ENCODE results near the gene SHANK2.

The SHANK2 gene

DNA sequence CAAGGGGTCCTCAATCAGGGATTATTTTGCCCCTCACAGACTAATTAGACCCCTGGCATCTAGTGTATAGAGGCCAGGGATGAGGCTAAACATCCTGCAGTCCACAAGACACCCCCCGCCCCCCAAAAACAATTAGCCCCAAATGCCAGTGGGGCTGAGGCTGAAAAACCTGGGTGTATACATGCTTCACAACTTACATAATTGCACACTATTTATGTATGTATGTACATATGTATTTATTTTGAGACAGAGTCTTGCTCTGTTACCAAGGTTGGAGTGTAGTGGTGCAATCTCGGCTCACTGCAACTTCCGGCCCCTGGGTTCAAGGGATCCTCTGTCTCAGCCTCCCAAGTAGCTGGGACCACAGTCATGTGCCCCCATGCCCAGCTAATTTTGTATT is 28.8 kb upstream of the SHANK2 start:
- TF ChIP-seq, protein P1, sequence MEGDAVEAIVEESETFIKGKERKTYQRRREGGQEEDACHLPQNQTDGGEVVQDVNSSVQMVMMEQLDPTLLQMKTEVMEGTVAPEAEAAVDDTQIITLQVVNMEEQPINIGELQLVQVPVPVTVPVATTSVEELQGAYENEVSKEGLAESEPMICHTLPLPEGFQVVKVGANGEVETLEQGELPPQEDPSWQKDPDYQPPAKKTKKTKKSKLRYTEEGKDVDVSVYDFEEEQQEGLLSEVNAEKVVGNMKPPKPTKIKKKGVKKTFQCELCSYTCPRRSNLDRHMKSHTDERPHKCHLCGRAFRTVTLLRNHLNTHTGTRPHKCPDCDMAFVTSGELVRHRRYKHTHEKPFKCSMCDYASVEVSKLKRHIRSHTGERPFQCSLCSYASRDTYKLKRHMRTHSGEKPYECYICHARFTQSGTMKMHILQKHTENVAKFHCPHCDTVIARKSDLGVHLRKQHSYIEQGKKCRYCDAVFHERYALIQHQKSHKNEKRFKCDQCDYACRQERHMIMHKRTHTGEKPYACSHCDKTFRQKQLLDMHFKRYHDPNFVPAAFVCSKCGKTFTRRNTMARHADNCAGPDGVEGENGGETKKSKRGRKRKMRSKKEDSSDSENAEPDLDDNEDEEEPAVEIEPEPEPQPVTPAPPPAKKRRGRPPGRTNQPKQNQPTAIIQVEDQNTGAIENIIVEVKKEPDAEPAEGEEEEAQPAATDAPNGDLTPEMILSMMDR (IDR thresholded peaks at IDR 0.05): no peak

DNA sequence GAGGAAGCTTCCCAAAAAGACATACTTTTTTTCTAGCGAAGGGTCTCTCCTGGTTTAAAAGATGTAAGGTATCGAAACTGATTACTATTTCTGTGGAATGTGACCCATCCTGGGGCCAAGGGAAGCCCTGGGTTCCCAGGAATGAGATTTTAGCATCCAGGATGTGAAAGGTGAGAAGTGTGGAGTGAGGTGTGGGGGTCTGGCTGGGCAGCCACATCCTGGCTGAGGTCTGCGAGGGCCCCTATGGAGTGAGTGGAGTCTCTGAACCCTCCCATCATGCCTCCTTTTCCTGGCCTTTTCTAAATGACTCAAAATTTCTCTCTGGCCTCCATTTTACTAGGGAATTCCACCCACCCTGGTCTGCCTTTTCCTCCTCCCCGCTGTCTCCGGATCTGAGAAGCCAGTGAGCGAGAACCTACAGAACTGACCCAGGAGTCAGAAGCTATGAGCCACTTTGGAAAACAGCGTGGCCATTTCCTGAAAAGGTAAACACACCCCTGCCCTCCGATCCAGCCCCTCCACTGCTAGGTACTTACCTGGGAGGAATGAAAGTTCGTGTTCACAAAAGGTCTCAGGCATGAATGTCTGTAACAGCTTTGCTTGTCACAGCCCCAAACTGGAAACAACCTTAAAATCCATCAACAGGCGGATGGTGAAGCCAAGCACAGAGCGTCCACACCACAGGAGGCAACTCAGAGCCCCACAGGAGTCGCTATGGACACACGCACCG is 27.7 kb upstream of the SHANK2 start:
- TF ChIP-seq, protein P1 (IDR thresholded peaks at IDR 0.05): no peak

DNA sequence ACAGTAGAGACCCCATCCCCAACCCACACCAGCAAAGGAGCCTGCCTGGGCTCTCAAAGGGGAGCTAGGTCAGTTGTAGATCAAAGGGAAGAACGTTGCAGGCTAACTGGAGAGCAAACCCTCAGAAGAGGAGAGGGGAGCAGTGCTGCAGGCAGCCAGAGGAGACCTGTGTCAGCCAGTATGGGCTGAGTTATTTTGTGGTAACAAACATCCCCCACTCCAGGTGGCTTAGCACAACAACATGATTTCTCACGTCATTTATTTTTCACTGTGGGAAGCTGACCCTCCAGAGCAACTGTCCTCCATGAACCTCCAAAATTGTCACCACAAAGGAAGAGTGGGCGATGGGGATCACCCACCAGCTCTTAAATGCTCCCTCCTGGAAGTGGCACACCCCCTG is 19.8 kb upstream of the SHANK2 start:
- TF ChIP-seq, protein P1 (IDR thresholded peaks at IDR 0.05): no peak

DNA sequence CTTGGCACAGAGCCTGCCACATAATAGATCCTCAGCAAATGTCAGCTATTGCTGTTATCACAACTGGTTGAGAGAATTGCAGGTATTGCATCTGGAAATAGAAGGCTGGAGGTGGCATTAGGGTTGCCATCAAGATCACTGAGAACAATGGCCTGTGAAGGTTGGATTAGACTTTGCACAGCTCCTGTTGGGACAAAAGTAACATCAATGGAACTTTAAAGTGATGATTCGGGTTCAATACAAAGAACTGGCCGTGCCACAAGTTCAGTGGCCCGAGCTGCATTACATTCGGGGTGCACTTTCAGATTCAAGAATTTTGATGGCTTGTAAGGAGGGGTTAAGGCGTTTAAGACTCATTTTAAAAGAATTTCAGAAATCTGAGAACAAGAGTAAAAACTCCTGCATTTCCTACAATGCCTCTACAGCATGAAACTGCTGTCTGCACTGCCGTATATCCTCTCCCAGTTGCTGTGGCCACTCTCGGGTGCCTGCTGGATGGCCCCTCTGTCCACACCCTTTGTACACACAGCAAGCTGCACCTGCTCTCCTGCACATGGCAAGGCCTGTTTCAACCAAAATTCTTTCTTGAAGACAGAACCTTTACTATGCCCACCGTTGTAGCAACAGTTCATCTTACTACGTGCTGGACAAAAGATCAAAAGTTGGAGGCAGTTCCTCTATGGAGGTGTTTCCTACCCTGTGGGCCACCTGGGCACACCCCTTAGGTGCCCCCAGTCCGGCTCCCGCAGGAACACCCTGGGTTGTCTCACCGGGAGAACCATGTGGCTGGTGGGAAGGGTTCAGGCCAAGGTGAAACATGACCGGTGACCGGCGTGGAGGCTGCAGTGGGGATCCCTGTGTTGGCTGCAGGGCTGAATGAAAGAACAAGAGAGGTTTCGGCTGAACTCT is 17.5 kb upstream of the SHANK2 start:
- TF ChIP-seq, protein P1 (IDR thresholded peaks at IDR 0.05): no peak

DNA sequence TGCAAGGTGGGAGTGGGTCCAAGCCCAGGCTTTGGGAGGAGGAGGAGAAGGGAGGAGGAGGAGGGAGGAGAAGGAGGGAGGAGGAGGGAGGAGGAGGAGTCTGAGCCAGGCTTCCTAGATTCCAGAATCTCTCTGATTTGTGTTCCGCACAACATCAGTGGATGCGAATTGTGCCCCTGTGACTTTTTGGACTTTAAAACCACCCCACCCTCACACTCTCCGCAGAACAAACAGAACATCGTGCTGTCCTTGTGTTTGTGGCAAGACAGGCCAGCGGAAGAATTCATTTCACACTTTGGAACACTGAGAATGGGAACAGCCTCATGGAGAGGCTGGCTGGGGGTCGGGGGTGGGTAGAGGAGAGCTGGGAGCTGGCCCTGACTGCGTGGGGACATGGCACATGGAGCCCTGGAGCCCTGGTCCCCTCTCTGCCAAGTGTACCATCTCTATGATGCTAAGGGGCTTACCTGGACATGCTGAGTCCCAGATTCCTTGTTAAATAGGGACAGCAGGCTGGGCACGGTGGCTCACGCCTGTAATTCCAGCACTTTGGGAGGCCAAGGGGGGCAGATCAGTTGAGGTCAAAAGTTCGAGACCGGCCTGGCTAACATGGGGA is 16.4 kb upstream of the SHANK2 start:
- TF ChIP-seq, protein P1 (IDR thresholded peaks at IDR 0.05): no peak

DNA sequence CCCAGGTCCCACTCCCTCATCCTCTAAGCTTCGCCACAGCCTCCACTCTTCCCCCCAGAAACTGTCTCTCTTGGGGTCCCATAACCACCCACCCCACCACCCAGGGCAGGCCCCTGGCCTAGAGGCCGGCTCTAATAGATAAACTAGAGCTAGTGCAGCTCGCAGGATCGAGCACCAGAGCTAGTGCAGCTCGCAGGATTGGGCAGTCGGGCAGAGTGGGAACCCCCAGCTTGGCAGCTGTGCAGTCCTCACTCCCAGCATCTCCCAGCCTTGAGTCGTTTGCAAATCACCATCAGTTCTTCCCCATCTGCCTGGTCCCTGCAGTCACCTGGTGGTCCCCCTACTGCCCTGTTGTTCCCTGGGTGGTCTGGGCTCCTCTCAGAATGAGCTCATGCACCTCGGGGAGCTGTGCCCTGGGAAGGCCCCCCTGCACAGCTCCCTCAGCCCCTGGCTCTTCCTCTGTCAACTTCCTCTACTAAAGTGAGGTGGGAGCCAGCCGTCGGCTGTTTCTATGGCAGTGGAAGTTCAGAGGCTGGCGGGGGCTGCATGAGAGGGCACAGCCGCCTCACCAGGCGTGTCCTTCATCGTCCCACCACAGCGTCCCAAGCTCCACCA is 15.5 kb upstream of the SHANK2 start:
- TF ChIP-seq, protein P1 (IDR thresholded peaks at IDR 0.05): no peak

DNA sequence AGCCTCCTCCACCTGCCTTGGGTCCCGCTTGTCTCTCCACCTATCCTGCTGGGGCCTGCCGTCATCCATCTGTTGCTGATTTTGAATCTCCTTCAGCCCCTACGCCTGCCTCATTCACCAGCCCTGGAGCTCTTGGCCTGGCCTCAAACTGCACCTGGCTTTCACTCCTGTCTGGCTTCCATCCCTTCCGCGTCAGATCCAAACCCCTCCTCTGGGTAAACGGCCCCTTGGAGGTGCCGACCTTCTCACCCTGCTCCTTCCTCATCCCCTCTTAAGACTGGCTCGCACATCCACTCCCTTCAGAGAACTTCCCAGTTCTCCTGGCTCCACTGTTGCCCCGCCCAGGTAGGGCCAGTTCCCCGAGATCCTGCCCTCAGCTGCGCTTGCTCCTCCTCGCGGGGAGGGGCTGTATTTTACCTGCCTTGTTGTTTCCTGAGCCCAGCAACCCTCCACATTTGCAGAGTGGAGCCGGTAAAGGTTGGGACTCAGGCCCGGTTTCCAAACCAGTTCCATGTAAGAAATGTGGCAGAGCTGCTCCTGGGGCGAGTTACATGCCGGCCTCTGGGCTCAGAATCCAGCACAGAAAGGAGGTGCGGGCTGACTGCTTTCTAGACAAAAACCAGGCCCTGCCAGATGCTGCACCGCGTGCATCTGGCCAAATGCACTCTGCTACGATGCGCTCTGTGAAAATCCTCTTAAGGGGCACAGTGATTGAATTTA is 13.9 kb upstream of the SHANK2 start:
- TF ChIP-seq, protein P1 (IDR thresholded peaks at IDR 0.05): no peak
